Mesothelial cell of epicardium (in vitro differentiated cells): ENCODE measurements around the gene TAS1R2. TPM values are rescaled to one million over a fixed set of nuclear protein-coding genes. Genes with fewer than 3 reads are reported as not detected.
"Not testable (repeated sequence)": the region's sequence is repeated elsewhere in the genome, so short reads cannot be mapped to it uniquely, and the experiment has no call there.

Experiments used
- DNase-seq, 2 experiments: peaks; one replicate each; pipeline ENCODE4 v3.0.0; 2021; ENCODE audit warnings: low spot score in 2 of 2; ENCODE audit not compliant: unreplicated experiment in 2 of 2
- H3K27ac Mint-ChIP-seq: 2 replicates; pipeline ENCODE4 v1.8.0; 2021; ENCODE audit warnings: mixed read lengths
- H3K27me3 Mint-ChIP-seq: 2 replicates; pipeline ENCODE4 v1.8.0; 2021; ENCODE audit warnings: low read depth, mixed read lengths
- H3K36me3 Mint-ChIP-seq: 2 replicates; pipeline ENCODE4 v1.8.0; 2021; ENCODE audit warnings: mixed read lengths
- H3K4me1 Mint-ChIP-seq: 2 replicates; pipeline ENCODE4 v1.8.0; 2021; ENCODE audit warnings: mixed read lengths
- H3K4me3 Mint-ChIP-seq: 2 replicates; pipeline ENCODE4 v1.8.0; 2021; ENCODE audit warnings: mild to moderate bottlenecking, moderate library complexity, mixed read lengths
- H3K9me3 Mint-ChIP-seq: 2 replicates; pipeline ENCODE4 v1.8.0; 2021; ENCODE audit warnings: mixed read lengths
- total RNA-seq: library from RNA; stranded (reverse); gene quantifications from 3 replicates; pipeline ENCODE4 v1.2.1, GENCODE V29; 2021
- TF ChIP-seq, protein P1 (sequence below): fragments of 200-600 bp; sonication (generic); IDR thresholded peaks from one replicate; pipeline ENCODE4 v1.5.0; 2021; ENCODE audit warnings: antibody characterized with exemption; ENCODE audit not compliant: unreplicated experiment

Gene TAS1R2
- total RNA-seq, 1 donor from 2014 or later = not detected

DNA sequence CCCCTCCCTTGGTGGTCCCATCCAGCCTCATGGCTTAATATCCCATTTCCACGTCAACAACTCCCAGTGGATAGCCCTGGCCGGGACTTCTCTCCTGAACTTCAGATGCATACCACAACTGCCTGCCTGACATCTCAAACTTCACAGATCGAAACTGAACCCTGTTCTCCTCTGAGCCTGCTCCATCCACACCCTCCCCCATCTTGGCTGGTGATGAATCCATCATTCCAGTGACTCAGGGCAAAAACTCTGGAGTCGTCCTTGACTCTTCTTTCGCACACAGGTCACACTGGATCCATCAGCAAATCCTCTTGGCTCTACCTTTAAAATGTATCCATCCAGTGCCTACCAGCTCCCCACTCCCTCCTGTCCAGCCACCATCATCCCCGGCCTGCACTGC lies 3.9 kb downstream of the TAS1R2 start:
- Mint-ChIP-seq H3K9me3 (no peaks in the 10 kb centered on the region), H3K4me1 (no peaks in the 10 kb centered on the region)
- TF ChIP-seq, protein P1, sequence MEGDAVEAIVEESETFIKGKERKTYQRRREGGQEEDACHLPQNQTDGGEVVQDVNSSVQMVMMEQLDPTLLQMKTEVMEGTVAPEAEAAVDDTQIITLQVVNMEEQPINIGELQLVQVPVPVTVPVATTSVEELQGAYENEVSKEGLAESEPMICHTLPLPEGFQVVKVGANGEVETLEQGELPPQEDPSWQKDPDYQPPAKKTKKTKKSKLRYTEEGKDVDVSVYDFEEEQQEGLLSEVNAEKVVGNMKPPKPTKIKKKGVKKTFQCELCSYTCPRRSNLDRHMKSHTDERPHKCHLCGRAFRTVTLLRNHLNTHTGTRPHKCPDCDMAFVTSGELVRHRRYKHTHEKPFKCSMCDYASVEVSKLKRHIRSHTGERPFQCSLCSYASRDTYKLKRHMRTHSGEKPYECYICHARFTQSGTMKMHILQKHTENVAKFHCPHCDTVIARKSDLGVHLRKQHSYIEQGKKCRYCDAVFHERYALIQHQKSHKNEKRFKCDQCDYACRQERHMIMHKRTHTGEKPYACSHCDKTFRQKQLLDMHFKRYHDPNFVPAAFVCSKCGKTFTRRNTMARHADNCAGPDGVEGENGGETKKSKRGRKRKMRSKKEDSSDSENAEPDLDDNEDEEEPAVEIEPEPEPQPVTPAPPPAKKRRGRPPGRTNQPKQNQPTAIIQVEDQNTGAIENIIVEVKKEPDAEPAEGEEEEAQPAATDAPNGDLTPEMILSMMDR = no peak

GRCh38 chr1:18854331-18855025 lies 5.0 kb downstream of the TAS1R2 start:
- Mint-ChIP-seq H3K4me1 (no peaks in the 10 kb centered on the region), H3K27me3 (peaks cover 15% of the 10 kb centered on the region), H3K4me3 (no peak overlapping the region), H3K36me3 (no peaks in the 10 kb centered on the region), H3K27ac (no peak overlapping the region), H3K9me3 (no peaks in the 10 kb centered on the region)
- TF ChIP-seq, protein P1 = no peak
- DNase-seq = no peak

More for the DNA sequence above, 3.9 kb downstream of the TAS1R2 start:
- H3K4me3 Mint-ChIP-seq = no peak overlapping the region
- no peak for DNase-seq
- peaks cover 13% of the 10 kb centered on the region for H3K27me3 Mint-ChIP-seq
- H3K27ac Mint-ChIP-seq = no peak overlapping the region
- H3K36me3 Mint-ChIP-seq = no peaks in the 10 kb centered on the region

GRCh38 chr1:18852501-18852900 lies 7.0 kb downstream of the TAS1R2 start:
- peaks cover 2% of the 10 kb centered on the region for H3K4me1 Mint-ChIP-seq
- no peak overlapping the region for H3K4me3 Mint-ChIP-seq
- TF ChIP-seq, protein P1 = no peak
- no peak for DNase-seq
- H3K27me3 Mint-ChIP-seq = peaks cover 22% of the 10 kb centered on the region
- peaks cover 3% of the 10 kb centered on the region for H3K9me3 Mint-ChIP-seq
- H3K27ac Mint-ChIP-seq = no peak overlapping the region
- no peaks in the 10 kb centered on the region for H3K36me3 Mint-ChIP-seq

- TF ChIP-seq, protein P1 = no peak
- DNase-seq = no peak
- Mint-ChIP-seq H3K4me3 (no peak overlapping the region), H3K27me3 (peaks cover 33% of the 10 kb centered on the region), H3K36me3 (no peaks in the 10 kb centered on the region), H3K4me1 (peaks cover 2% of the 10 kb centered on the region), H3K9me3 (peaks cover 4% of the 10 kb centered on the region), H3K27ac (no peak overlapping the region)
Measured at GRCh38 chr1:18849261-18849711, 10.2 kb downstream of the TAS1R2 start.

GRCh38 chr1:18847723-18848122 lies 11.7 kb downstream of the TAS1R2 start:
- peaks cover 43% of the 10 kb centered on the region for H3K27me3 Mint-ChIP-seq
- not testable (repeated sequence) for H3K36me3 Mint-ChIP-seq, H3K4me1 Mint-ChIP-seq, H3K9me3 Mint-ChIP-seq, H3K4me3 Mint-ChIP-seq, DNase-seq, H3K27ac Mint-ChIP-seq

- no peak overlapping the region for H3K4me3 Mint-ChIP-seq
- no peak overlapping the region for H3K27ac Mint-ChIP-seq
- H3K4me1 Mint-ChIP-seq = no peaks in the 10 kb centered on the region
Measured at GRCh38 chr1:18840145-18840544, 19.3 kb downstream of the TAS1R2 start.

More at GRCh38 chr1:18840145-18840544, 19.3 kb downstream of the TAS1R2 start:
- peaks cover 59% of the 10 kb centered on the region for H3K27me3 Mint-ChIP-seq
- H3K9me3 Mint-ChIP-seq = peaks cover 3% of the 10 kb centered on the region
- no peaks in the 10 kb centered on the region for H3K36me3 Mint-ChIP-seq
- TF ChIP-seq, protein P1 = no peak
- no peak for DNase-seq
